ENCODE data around the gene ACLY.
"Not testable (repeated sequence)": the region's sequence is repeated elsewhere in the genome, so short reads cannot be mapped to it uniquely, and the experiment has no call there.

ACLY gene

DNA sequence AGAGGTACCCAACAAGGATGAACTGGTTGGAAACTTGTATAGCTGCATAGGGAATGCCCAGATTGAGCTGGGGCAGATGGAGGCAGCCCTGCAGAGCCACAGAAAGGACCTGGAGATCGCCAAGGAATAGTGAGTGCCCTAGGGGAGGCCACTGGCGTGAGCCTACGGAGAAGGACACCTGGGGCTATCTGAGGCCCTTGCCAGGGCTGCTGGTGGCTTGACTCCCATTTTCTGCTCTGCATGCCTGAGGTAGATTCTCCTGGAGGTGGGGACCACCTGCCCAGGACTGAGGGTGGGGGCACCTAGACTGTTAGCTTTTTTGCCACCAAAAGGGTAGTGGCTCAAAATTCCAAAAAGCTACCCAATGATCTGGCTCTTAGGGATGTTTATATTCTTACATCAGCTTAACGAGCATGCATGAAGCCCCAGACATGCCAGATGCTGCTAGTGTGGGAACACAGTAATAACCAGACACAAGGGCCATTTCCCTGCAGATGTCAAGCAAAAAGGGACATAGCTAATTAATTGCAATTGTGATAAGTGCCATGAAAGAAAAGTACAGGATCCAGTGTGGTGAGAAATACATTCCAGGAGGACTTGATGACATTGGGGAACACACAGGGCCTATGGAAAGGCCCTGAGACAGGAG lies 20.4 kb upstream of the ACLY start:
- no peak for DNase-seq (ENCODE audit: low read depth)

DNA sequence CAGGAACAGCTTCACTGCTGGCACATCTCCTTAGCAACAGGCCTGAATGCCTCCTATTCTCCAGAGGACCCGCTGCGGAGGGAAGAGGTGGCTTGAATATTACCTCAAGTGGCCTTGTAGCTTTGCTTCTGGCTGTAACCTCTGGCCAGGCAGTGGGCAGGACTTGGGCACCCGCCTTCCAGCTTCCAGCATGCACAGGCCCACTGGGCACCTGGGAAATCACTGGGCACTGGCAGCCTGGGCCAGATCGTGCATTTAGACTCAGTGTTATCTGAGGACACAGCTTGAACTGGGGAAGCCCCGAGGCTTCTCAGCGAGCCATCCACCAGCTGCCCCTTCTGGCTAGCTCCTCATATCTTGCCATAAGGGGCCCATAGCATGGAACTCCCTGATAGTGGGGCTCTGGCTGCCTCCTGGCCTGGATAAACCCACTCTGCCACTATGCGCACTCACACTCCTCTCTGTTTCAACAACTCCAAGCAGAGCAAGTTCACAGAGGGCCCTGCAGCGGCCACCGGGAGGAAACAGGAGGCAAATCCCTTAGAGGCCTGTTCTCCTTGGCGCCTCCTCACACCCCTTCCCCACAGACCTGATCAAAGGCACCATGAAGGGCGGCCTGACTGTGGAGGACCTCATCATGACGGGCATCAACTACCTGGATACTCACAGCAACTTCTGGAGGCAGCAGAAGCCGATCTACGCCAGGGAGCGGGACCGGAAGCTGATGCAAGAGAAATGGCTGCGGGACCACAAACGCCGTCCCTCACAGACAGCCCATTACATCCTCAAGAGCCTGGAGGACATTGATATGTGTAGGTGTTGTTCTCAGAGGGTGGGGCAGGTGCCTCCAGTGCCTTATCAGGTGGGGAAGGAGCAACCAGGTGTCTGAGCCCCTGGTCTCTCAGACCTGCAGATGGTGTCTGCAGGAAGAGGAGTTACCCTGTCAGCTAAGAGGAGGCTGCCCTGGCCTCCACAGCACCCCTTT lies 19.5 kb upstream of the ACLY start:
- DNase-seq (ENCODE audit: low read depth): no peak

DNA sequence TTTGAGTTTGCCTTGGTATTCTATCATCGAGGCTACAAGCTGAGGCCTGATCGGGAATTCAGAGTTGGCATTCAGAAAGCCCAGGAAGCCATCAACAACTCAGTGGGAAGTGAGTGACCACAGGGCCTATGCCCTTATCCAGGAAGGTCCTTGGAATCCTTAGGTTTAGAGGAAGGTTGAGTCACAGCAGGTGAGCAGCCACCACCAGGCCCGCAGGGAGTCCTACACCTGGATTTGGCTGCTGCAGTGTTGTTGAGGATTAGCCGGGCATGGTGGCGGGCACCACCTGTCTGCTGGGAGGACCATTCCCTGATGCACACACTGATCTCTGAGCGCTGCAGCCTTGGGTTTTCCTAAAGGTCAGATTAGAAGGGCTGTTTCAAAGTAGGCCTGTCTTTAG lies 16.9 kb upstream of the ACLY start:
- DNase-seq (ENCODE audit: low read depth): no peak

DNA sequence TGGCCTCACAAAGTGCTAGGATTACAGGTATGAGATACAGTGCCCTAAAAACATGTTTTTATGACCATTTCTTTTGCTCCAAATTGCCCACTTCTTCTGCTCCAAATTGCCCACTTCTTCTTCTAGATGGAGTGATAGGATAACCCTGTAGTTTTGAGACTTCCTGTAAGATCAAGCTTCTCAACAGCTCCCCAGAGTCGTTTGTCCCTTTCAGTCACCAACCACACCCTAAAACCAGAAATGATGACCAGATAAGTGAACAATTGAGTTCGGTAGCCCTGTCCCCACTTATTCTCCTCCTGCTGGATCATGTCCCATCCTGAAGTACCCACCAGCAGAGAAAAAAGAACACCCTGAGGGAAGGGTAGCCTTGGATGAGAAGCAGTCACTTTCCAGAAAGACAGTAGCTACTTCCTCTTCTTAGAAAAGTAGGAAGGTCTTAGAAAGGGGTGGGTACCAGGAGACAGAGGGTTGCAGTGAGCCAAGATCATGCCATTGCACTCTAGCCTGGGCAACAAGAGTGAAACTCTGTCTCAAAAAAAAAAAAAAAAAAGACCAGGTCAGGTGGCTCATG lies 14.2 kb upstream of the ACLY start:
- DNase-seq (ENCODE audit: low read depth): no peak

DNA sequence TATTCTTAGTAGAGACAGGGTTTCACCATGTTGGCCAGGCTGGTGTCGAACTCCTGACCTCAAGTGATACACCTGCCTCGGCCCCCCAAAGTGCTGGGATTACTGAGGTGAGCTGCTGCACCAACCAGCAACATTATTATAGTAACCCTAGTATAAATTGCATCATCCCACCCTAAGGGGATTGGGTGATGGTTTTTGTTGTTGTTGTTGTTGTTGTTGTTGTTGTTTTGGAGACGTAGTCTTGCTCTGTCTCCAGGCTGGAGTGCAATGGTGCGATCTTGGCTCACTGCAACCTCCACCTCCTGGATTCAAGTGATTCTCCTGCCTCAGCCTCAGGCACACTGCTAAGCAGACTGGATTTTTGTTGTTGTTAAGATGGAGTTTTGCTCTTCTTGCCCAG lies 13.0 kb upstream of the ACLY start:
- not testable (repeated sequence) for DNase-seq (ENCODE audit: low read depth)

DNA sequence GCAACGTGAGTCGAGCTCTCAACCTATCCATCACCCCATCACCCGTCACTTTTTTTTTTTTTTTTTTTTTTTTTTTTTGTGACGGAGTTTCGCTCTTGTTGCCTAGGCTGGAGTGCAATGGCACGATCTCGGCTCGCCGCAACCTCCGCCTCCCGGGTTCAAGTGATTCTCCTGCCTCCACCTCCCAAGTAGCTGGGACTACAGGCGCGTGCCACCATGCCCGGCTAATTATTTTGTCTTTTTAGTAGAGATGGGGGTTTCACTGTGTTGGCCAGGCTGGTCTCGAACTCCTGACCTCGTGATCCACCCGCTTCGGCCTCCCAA lies 12.0 kb upstream of the ACLY start:
- DNase-seq (ENCODE audit: low read depth): not testable (repeated sequence)

DNA sequence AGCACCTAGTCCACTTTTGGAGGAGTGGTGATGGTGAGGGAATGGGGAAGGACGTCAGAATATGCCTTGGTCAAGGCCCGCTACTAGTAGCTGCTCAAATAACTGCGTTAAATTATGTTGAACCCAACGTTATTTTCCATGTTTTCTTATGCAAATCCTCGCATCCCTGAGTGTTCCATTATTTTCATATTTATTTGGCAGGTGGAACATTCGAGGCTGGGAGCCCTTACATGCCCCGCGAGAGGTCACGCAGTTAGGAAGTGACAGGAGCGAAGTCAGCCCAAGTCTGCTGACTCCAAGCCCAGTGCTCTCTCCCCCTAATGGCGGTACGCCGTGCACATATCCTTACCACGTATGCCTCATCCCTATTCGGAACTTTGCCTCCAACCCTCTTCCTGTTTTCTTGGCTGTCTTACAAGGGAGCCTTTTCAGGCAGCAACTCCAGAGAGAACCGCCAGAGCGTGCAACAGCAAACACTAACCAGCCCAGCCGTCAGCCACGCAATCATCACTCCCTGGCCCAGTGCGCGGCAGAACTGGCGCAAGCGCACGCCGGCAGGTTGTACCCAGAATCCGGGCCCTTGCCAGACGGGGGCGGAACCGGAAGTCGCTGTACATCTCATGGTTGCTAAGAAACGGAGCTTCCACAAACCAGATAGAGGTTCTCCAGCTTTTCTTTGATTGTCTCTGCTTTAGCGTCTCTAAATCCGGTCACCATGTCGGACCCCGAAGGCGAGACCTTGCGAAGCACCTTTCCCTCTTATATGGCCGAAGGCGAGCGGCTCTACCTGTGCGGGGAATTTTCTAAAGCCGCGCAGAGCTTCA lies 11.5 kb upstream of the ACLY start, which contains the start of gene ODAD4:
TSS of gene ODAD4 (plus strand) at position 609 of the 824 bp plus-strand sequence. CDS start at position 716, 107 bp downstream.
- peak; percentile 95 for DNase-seq (ENCODE audit: low read depth)

DNA sequence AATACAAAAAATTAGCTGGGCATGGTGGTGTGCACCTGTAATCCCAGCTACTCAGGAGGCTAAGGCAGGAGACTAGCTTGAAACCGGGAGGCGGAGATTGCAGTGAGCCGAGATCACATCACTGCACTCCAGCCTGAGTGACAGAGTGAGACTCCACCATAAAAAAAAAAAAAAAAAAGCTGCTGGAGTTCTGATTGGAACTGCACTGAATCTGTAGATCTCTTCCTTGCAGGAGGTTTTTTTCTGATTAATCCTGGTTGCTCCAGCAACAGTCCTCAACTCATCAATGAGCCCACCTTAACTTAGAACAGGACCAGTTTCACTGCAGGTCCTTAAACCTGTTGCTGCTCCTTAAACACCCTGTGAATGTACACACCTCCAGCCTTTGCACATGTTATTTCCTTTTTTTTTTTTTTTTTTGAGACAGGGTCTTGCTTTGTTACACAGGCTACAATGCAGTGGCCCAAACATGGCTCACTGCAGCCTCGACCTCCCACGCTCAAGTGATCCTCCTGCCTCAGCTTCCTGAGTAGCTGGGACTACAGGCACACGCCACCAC lies 10.0 kb upstream of the ACLY start:
- DNase-seq (ENCODE audit: low read depth): no peak

DNA sequence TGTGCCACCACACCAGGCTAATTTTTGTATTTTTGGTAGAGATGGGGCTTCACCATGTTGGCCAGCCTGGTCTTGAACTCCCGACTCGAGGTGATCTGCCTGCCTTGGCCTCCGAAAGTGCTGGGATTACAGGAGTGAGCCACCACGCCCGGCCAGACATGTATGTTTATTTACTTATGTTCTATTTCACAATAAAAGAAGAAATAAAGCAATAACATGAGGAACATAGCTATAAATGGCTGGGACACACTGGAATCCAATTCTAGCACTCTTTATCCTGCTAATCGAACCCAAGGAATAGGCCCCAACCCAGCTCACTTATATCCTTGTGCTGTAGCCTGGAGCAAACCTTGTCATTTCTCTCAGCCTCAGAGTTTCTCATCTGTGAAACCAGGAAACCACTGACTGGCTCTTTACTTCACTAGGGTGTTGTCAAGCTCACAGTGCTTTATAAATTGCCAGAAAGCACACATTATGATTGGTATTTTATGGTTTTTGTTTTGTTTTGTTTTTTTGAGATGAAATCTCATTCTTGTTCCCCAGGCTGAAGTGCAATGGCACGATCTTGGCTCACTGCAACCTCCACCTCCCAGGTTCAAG lies 7.3 kb upstream of the ACLY start:
- no peak for DNase-seq (ENCODE audit: low read depth)

DNA sequence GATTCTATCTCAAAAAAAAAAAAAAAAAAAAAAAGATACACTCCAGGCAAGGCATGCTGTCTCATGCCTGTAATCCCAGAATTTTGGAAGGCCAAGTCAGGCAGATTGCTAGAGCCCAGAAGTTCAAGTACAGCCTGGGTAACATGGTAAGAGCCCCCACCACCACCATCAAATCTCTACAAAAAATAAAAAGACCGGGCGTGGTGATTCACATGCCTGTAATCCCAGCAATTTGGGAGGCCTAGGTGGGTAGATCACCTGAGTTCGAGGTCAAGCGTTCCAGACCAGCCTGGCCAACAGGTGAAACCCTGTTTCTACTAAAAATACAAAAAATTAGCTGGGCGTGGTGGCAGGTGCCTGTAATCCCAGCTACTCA lies 1.8 kb upstream of the ACLY start:
- no peak for DNase-seq (ENCODE audit: low read depth)

DNA sequence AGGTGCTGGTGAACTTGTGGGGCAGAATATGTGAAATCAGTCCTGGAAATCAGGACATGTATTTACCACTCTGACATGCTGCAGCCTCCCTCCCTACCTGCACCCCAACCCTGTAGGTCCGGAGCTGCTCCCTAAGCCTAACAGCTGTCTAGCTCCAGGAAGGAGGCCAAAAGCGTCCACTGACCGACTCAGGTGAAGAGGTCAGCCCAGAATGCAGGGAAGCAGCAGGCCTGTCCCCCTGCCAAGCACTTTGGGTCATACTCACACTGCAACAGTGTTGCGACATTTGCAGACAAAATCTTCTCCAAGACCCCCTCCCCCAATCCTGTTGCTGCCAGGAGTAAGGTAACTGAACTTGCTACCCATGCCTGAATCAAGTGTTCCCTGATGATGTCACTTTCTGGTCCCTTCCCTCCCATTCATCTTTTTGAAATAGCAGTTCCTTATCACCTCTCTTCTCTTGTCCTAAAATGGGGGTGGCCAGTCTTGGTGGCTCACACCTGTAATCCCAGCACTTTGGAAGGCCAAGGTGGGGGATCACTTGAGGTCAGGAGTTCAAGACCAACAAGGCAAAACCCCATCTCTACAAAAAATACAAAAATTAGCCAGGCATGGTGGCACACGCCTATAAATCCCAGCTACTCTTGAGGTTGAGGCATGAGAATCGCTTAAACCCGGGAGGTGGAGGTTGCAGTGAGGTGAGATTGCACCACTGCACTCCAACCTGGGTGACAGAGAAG lies 1.3 kb upstream of the ACLY start:
- no peak for DNase-seq (ENCODE audit: low read depth)

DNA sequence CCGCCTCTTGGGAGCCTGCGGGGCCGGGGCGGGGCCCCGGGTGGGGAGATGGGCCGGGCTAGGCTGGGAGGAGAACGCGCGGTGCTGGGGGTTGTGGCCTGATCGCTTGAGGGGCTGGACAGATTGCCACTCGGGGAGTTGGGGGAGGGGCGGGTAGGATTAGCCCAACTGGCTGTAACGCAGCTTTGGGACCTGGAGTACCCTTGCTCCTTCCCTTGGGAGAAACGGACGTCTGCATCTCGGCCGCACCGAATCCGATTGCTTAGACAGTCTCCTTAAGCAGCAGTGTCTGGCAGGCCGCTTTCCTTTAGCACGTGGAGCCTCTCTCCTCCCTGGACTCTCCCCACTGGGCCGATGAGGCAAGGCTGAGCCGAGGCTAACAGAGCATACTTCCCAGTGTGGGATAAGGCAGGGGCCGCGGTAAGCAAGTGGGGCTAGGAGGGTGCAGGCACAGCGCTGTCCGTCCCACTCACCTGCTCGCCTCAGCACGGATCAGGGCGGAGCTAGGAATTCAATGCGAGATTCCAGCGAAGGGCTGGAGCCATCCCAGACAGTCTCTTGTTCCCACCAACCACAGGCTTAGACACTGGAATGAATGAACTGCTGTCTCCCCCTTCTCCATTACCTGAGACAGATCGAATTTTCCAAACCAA lies 540 bp upstream of the ACLY start:
- DNase-seq (ENCODE audit: low read depth): no peak

DNA sequence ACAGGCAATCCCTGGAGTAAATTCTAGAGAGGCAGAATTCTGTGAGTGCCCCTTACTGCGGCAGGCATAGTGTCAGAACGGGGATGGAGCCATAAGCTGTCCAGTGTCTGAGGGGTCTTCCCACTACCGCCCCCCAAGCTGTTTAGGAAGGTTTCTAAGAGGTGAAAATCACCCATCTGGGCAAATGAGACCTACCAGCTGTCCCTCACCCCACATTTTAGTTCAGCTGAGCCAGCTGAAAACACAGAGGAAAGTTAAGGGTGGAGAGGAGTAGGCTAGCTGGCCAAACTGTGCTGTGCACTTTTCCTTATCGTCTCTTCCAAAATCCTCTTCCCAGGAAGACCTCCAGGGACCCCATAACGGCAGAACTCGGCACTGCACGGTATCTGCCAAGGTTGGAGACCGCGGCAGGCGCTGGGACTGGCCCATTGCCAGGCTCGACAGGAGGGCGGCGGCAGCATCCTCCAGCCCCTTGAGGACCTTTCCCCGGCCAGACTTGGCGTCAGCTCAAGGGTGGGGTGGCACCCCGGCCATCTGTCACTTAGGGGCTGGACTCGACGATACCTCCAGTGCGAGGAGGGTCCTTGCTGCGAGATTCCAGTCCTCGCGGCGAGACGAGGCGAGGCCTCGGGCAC lies 955 bp downstream of the ACLY start:
- peak; percentile 12 for DNase-seq (ENCODE audit: low read depth)

DNA sequence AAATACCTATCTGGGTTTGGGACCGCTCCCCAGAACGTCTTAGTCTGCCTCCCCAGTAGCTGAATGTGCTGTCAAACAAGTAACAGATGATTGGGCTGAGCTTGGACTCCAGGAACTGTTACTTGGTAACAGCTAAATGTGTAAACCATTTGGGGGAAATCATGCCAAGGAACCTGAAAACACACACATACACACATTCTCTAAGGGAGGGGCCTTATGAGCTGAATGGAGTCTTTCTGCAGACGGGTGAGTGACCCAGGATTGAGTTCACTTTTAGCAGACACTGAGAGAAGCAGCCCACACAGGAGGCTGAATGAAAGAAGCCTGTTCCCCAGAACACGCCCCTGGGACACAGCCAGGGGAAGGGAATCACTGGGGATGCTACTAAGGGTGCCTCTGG lies 1.6 kb downstream of the ACLY start:
- DNase-seq (ENCODE audit: low read depth): no peak

DNA sequence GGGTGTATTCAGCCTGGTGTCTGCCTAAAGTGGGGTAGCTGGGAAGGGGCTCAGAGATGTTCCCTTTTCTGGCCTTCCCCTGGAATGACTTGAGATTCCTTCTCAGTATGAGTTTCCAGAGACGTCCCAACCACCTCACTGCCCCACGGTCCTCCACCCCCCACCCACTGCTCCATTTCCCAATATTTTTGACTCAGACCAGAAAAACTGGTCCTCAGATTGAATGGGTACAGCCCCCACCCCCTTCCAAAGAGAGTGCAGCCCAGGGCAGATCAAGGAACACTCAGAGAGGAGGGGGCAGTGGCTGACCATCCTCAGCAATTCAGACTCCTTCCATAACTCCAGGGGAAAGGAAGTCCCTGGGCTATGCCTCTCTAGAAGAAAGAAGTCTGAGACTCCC lies 3.2 kb downstream of the ACLY start:
- DNase-seq (ENCODE audit: low read depth): no peak

DNA sequence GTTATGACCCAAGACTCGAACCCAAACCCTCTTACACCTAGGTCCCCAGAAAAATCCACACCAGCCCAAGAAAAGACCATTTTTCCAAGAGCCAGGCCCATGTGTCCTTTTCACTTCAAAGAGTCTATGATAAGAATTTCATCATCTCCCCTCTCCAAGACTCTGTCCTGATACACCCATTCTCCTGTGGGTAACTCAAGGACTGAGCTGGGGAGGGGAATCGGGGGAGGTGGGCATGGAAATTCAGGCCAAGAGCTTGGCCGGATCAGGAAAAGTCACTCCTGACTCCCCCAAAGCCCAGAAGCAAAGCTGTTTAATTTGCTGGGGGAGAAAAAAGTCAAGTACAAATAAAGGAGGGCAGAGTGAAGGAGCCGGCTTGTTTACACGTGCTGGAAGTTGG lies 3.7 kb downstream of the ACLY start:
- DNase-seq (ENCODE audit: low read depth): no peak

DNA sequence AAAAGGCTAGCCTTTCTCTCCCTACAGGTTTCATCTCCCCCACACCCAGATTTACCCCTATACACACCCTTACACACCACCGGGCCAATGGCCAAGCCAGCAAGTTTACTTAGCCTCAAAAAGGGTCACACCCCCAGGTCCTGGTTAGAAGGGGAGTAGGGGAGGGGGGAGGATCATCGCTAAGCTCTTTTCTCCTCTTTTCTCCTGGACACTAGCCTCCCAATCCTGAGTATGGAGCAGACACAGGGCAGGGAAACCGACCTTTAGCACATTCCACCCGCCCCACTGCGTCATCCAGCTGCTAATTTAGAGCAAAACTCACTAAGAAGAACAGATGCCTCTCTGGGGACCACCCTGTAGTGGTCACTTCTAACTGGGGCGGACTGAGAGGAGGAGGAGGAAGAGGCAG lies 4.4 kb downstream of the ACLY start:
- no peak for DNase-seq (ENCODE audit: low read depth)

DNA sequence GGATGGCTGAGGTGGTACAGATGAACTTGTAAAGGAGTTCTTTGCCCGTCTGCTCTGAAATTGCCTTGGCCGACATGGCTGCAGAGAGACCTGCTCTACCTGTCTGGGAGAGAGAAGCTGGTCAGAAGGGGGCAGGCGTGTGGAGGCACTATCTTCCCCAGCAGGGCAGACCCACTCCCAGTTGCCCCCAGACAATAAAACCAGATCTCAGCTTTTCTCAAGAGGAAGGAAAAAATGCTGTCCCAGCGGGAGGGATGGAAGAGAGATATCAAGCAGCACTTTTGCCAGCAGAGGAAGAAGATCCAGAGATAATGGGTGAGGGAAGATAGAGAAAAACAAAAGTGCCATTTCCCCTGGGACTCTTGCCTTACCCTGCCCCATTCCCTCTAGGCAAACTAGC lies 5.0 kb downstream of the ACLY start:
- DNase-seq (ENCODE audit: low read depth): no peak

DNA sequence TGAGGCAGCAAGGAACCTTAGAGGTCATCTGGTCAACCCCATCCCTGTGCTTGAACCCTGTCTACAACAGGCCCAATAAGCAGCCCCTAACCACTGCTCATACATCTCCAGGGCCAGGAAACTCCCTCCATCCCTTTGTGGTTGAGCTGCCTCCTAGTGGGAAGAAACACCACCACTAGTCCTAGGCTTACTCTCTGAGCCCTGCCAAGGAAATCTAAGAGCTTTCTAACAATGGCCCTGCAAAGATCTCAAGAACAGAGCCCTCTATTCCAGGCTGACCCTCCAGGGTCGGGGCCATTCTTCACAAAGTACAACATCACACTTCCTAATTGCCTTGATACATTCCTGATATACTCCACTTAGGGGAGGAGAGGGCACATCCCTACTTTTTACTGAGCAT lies 5.8 kb downstream of the ACLY start:
- DNase-seq (ENCODE audit: low read depth): no peak
